OCI-LY1 (cell line): ENCODE measurements around the gene TUBB3.

Experiments used
- EZH2 ChIP-seq: fragments of 200-600 bp; sonication (generic), shearing (Covaris generic); IDR thresholded peaks from 2 replicates; pipeline ENCODE4 v1.8.0; 2017; ENCODE audit warnings: borderline replicate concordance, mixed run types, mild to moderate bottlenecking, antibody characterized with exemption, low read length, moderate library complexity, mixed read lengths
- TF ChIP-seq, protein P1 (sequence below): fragments of 200-600 bp; sonication (generic), shearing (Covaris generic); IDR thresholded peaks from 2 replicates; pipeline ENCODE4 v1.5.1; 2017; ENCODE audit warnings: mild to moderate bottlenecking, antibody characterized with exemption, low read length, moderate library complexity, mixed read lengths

DNA sequence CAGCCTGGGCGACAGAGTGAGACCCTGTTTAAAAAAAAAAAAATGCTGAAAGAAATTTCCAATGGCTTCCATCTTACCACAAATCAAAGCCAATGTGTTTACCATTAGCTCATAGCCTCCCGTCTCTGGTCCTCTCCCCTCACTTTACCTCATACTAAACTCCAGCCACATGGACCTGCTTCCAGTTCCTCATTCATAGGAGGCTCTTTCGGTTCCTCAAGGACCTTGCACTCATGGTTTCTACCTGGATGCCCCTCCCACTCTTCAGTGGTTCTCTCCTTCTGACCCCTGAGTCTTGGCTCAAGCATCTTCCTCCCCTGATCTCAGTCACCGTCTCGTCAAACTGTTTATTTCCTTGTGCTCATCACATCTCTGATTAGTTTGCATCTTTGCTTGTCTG, 21.6 kb downstream of the TUBB3 start:
- TF ChIP-seq, protein P1, sequence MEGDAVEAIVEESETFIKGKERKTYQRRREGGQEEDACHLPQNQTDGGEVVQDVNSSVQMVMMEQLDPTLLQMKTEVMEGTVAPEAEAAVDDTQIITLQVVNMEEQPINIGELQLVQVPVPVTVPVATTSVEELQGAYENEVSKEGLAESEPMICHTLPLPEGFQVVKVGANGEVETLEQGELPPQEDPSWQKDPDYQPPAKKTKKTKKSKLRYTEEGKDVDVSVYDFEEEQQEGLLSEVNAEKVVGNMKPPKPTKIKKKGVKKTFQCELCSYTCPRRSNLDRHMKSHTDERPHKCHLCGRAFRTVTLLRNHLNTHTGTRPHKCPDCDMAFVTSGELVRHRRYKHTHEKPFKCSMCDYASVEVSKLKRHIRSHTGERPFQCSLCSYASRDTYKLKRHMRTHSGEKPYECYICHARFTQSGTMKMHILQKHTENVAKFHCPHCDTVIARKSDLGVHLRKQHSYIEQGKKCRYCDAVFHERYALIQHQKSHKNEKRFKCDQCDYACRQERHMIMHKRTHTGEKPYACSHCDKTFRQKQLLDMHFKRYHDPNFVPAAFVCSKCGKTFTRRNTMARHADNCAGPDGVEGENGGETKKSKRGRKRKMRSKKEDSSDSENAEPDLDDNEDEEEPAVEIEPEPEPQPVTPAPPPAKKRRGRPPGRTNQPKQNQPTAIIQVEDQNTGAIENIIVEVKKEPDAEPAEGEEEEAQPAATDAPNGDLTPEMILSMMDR, result no peak
- TF ChIP-seq EZH2, result no peak
